A673 (cell line): ENCODE results near the gene PTGDR. TPM values are rescaled to one million over a fixed set of nuclear protein-coding genes. Genes with fewer than 3 reads are reported as not detected.

Source experiments
- BruUV-seq: library from RNA; stranded (reverse); fragments of 400-500 nt; replicated peaks from 2 replicates; lab custom pipeline; 2021; lab: Mats Ljungman, UMichigan
- CTCF ChIA-PET: fragments of 300-600 bp; sonication (Branson Sonifier 250); formaldehyde crosslinking; loops from one replicate; lab custom pipeline; 2022; ENCODE audit warnings: antibody characterized with exemption; lab: Charles Lee
- POLR2A ChIA-PET: fragments of 300-600 bp; sonication (Branson Sonifier 250); formaldehyde crosslinking; loops from one replicate; lab custom pipeline; 2022; ENCODE audit warnings: antibody characterized with exemption; ENCODE audit not compliant: low non-redundant PET; lab: Charles Lee
- DNase-seq: peaks from one replicate; pipeline ENCODE4 v3.0.0-alpha.2; 2015; ENCODE audit warnings: low spot score
- H3K27ac ChIP-seq: fragments of 200-600 bp; sonication (generic); 2 replicates; pipeline ENCODE4 v1.5.1; 2016; ENCODE audit warnings: mixed run types, low read depth, mild to moderate bottlenecking, mixed read lengths, antibody characterized with exemption, low read length; ENCODE audit not compliant: poor library complexity, severe bottlenecking
- H3K27me3 ChIP-seq: fragments of 200-600 bp; sonication (generic); replicated peaks from 2 replicates; pipeline ENCODE4 v1.6.1; 2017; ENCODE audit warnings: mixed run types, low read depth, mild to moderate bottlenecking, mixed read lengths, antibody characterized with exemption, low read length; ENCODE audit not compliant: insufficient read depth, poor library complexity
- H3K36me3 ChIP-seq: fragments of 200-600 bp; sonication (generic); 2 replicates; pipeline ENCODE4 v1.6.1; 2016; ENCODE audit warnings: mixed run types, mild to moderate bottlenecking, mixed read lengths, antibody characterized with exemption, low read length; ENCODE audit not compliant: insufficient read depth, poor library complexity, severe bottlenecking
- H3K4me1 ChIP-seq: fragments of 200-600 bp; sonication (generic); 2 replicates; pipeline ENCODE4 v1.6.1; 2017; ENCODE audit warnings: mixed run types, mild to moderate bottlenecking, mixed read lengths, antibody characterized with exemption, low read length; ENCODE audit not compliant: insufficient read depth, poor library complexity, severe bottlenecking
- H3K4me3 ChIP-seq: fragments of 200-600 bp; sonication (generic); 2 replicates; pipeline ENCODE4 v1.5.1; 2016; ENCODE audit warnings: low read depth, mixed run types, mild to moderate bottlenecking, mixed read lengths, low read length; ENCODE audit not compliant: poor library complexity, severe bottlenecking
- H3K9me3 ChIP-seq: fragments of 200-600 bp; sonication (generic); 2 replicates; pipeline ENCODE4 v1.6.1; 2016; ENCODE audit warnings: mixed run types, low read depth, mild to moderate bottlenecking, mixed read lengths, antibody characterized with exemption, low read length; ENCODE audit not compliant: poor library complexity, severe bottlenecking
- EZH2 ChIP-seq: fragments of 200-600 bp; sonication (generic); IDR thresholded peaks from 2 replicates; pipeline ENCODE4 v1.6.1; 2017; ENCODE audit warnings: borderline replicate concordance, low read depth, mild to moderate bottlenecking, mixed read lengths, antibody characterized with exemption, low read length; ENCODE audit not compliant: poor library complexity, severe bottlenecking
- intact Hi-C: fragments of 100-400 bp; cut with micrococcal nuclease; formaldehyde crosslinking; loops from one replicate; pipeline ENCODE4 v1.10.0; 2022; ENCODE audit not compliant: unreplicated experiment
- total RNA-seq: library from RNA; stranded (reverse); gene quantifications from 2 replicates; pipeline ENCODE4 v1.2.3, GENCODE V29; 2021
- TF ChIP-seq, protein P1 (sequence below): fragments of 300-800, 200-600 bp; sonication (generic); conservative IDR thresholded peaks from 2 replicates; pipeline ENCODE4 v1.5.1; 2017; ENCODE audit warnings: low read depth, mild to moderate bottlenecking, antibody characterized with exemption, low read length, moderate library complexity, mixed read lengths

Gene PTGDR
- total RNA-seq, 1 experiment from 2014 or later = not detected

DNA sequence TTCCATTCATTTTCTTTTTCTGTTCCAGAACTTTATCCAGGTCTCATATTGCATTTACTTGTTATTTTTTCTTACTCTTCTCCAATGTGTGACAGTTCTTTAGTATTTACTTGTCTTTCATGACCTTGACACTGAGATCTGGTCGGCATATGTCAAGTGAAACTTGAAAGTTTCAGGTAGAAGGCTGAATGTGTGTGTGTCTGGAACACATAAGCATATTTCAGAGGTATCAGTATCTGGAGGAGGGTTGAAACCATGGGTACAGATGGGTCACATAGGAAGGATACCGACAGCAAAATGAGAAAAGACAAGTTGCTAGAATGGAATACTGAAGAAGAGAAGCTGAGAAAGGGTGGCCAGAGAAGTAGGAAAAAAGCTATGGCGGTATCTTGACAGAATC, 22.5 kb upstream of the PTGDR start:
- H3K36me3 ChIP-seq = no peaks in the 10 kb centered on the region
- no peaks in the 10 kb centered on the region for H3K4me1 ChIP-seq
- BruUV-seq = no TSS peak
- DNase-seq = no peak
- ChIA-PET CTCF (no interaction called here), POLR2A (no interaction called here)
- H3K27me3 ChIP-seq = peaks cover 23% of the 10 kb centered on the region
- no peak for TF ChIP-seq EZH2
- TF ChIP-seq, protein P1, sequence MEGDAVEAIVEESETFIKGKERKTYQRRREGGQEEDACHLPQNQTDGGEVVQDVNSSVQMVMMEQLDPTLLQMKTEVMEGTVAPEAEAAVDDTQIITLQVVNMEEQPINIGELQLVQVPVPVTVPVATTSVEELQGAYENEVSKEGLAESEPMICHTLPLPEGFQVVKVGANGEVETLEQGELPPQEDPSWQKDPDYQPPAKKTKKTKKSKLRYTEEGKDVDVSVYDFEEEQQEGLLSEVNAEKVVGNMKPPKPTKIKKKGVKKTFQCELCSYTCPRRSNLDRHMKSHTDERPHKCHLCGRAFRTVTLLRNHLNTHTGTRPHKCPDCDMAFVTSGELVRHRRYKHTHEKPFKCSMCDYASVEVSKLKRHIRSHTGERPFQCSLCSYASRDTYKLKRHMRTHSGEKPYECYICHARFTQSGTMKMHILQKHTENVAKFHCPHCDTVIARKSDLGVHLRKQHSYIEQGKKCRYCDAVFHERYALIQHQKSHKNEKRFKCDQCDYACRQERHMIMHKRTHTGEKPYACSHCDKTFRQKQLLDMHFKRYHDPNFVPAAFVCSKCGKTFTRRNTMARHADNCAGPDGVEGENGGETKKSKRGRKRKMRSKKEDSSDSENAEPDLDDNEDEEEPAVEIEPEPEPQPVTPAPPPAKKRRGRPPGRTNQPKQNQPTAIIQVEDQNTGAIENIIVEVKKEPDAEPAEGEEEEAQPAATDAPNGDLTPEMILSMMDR = no peak
- no peak overlapping the region for H3K4me3 ChIP-seq
- H3K9me3 ChIP-seq = no peaks in the 10 kb centered on the region
- no peak overlapping the region for H3K27ac ChIP-seq
- intact Hi-C loops = no loop called here

DNA sequence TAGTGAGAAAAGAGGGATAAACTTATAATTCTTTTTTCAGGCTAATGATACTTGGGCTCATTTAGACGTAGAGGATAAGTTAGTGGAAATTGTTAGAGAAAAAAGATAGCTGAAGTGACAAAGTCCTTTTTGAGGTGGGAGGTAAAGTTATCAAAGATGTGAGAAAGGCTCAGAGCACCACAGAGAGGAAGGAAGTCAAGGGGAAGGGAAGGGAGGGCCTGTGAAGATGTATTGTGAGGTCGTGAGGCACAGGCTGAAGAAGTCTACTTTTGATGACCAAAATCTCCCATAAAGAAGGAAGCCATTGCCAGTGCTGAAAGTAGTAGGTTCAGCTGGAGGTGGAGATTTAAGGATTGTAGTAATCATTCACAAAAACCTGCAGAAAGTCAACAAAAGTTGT, 19.4 kb upstream of the PTGDR start:
- intact Hi-C loops = no loop called here
- ChIA-PET POLR2A (no interaction called here), CTCF (no interaction called here)
- no peaks in the 10 kb centered on the region for H3K9me3 ChIP-seq
- TF ChIP-seq, protein P1 = no peak
- TF ChIP-seq EZH2 = no peak
- H3K27me3 ChIP-seq = no peaks in the 10 kb centered on the region
- BruUV-seq = no TSS peak
- no peak overlapping the region for H3K27ac ChIP-seq
- H3K36me3 ChIP-seq = no peaks in the 10 kb centered on the region
- DNase-seq = no peak
- H3K4me1 ChIP-seq = no peaks in the 10 kb centered on the region
- H3K4me3 ChIP-seq = no peak overlapping the region

DNA sequence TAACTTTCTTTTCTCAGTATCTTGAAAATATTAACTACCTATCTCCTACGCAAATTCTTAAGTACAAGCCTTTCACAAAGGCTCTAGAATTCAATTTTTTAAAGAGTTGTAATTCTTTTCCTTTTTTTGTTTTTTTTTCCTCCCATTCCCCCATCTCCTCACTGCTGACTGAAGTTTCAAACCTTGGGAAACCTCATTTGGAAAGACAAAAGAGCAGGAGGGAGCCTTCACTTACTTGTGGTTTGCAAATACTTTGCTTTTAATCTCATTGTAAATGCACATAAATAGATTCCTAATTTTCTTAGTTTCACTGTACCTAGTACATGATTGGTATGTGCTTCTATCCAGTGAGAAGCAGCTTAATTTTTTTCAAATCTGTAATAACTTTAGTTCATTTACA, 15.8 kb upstream of the PTGDR start:
- no peak for TF ChIP-seq EZH2
- TF ChIP-seq, protein P1 = no peak
- Histone ChIP-seq H3K4me1 (no peaks in the 10 kb centered on the region), H3K4me3 (no peak overlapping the region), H3K9me3 (no peaks in the 10 kb centered on the region), H3K27me3 (no peaks in the 10 kb centered on the region), H3K27ac (no peak overlapping the region), H3K36me3 (no peaks in the 10 kb centered on the region)
- no TSS peak for BruUV-seq
- ChIA-PET POLR2A (no interaction called here), CTCF (no interaction called here)
- intact Hi-C loops = no loop called here
- DNase-seq = no peak
